NCI-H1436 (cell line): ENCODE results near the gene CYBC1.
"Not testable (repeated sequence)": the region's sequence is repeated elsewhere in the genome, so short reads cannot be mapped to it uniquely, and the experiment has no call there.

Experiments used
- DNase-seq: peaks from one replicate; lab custom pipeline; 2025; lab: John Stamatoyannopoulos, UW

Gene CYBC1

GRCh38 chr17:82435103-82435502, 15.4 kb downstream of the CYBC1 start:
- no peak for DNase-seq

DNA sequence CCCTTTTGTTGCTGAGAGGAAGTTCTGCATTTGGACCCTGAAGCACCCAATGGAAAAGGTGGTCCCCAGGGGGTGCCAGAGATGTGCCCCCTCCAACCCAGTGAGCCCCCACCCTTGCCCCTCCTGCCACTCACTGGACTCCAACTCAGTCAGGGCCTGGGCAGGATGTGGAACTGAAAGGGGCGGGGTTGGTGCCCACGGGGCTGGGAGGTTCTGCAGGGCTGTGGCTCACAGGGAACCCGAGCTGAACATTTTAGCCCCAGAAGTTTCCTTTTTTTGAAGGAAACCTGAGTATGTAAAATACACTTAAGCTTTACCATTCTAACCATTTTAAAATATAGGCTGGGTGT, 16.4 kb downstream of the CYBC1 start:
- no peak for DNase-seq

GRCh38 chr17:82433560-82434215, 16.9 kb downstream of the CYBC1 start:
- DNase-seq, result no peak

GRCh38 chr17:82432017-82432416, 18.5 kb downstream of the CYBC1 start:
- DNase-seq, result no peak

DNA sequence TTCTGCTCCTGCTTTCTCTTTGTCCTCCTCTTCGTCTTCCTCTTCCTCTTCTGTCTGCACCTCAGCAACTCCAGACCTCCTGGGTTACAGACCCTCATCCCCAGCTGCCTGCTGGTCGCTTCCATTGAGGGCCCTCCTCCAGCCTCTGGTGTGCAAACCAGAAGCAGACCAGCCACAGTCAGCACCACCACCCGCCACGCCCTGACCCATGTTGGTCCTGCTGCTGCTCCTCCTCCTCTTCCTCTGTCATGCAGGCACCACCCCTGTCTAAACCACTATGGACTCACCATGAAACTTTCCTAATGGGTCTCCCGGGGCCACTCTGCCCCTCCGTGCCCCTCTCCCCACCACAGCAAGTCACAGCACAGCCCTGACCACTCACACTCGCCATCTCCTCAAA, 20.7 kb downstream of the CYBC1 start:
- no peak for DNase-seq

DNA sequence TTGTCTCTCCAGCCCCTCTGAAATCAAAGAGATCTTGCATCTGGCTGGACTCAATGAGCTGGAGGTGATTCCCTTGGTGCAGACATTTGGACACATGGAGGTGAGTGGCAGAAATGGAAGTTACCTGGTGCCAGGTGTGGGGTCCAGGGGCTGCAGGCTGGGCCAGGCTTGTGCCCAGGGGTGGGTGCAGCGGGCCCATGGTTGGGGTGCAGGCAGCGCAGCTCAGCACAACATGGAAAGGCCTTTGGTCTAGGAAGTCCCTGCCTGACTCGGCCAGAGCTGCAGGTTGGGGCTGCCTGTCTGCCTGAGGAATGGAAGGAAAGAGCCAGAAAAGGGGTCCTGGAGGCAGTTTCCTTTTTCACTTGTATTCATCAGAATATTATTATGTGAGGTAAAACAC, 22.0 kb downstream of the CYBC1 start:
- no peak for DNase-seq

- no peak for DNase-seq
Observed at GRCh38 chr17:82424863-82425159, 25.7 kb downstream of the CYBC1 start.

DNA sequence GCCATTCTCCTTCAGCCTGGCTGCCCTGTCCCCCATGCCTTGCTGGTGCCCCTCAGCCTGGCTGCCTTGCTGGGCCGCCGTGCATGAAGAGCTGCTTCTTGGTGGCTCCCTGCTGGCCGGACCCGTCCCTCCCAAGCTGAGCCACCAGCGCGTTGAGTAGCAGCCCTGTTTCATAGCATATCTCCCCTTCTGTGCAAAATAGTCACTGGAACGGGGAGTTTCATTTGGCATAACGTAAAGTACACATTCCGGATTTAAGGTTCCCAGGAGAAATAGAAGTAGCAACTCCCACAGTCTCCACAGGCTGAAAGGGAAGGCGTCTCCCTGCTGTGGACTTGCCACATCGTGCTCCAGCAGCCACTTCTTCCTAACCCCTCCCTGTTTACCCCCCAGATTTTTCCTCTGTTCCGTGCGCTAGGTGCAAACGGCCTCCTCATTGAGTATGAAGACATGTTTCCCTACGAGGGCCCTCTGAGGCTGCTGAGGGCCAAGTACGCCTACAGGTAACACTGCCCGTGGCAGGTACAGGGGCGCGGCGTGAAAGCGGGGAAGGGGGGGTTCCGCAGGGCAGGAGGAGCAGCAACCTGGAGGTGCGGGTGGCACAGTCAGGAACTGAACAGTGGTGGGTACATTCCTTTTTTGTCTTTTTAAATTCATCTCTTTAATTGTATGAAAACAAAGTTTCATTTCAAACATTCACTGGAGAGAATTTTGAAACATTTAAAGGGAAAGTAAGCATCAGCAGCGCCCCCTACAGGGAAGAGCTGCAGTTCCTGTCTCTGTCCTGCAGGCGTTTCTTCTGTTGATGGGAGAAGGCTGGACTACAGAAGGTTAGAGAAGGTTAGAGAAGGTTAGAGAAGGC, 26.3 kb downstream of the CYBC1 start:
- peak; percentile 49 for DNase-seq

GRCh38 chr17:82419540-82419939, 31.0 kb downstream of the CYBC1 start:
- no peak for DNase-seq

DNA sequence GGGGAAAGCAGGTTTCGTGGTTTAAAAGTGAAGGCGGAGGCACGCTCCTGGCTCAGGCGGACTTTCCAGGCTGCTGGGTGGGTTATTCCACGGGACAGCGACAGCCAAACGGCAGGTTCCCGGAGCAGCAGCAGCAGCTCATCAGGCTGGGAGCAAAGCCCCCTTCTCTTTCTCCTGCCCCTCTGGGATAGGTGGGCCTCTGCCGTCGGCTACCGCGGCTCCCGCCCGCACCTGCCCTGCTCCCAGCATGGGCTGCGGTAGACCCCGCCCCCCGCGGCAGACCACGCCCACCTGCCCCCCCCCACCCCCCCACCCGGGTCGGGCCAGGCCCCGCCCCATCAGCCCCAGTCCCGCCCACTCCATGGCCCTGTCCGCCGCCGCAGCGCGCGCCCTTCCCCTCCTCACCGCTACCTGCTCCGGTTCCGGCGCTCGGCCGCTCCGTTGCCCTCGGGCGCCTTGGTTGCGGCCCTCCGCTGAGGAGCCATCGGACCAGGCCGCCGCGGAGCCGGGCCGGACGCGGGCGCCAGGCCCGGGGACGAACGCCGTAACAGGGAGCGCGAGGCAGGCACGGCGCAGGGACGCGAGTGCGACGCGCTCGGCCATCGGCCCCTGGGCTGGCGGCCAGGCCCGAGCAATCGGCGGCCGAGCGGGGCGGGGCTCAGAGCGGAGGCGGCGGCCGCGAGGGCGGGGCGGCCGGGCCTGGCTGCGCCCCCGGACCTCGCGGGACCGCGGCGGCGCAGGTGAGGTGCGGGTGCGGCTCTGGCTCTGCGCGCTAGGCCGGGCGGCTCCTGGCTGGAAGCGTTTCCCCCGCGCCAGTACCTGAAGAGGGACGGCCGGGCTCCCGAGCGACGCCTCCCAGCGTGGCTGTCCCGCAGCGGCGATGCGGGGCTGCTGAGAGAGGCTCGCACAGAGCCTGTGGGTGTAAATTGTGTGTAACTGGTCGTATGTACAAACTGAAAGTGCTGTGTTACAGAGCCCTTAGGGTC, 32.3 kb downstream of the CYBC1 start, which contains the start of the genes HEXD and OGFOD3:
Gene HEXD (plus strand): TSS at position 347 of the 986 bp plus-strand sequence. CDS start 1,453 bp downstream, outside the sequence.
Gene OGFOD3 (minus strand): TSS at position 586 of the 986 bp plus-strand sequence. CDS start 101 bp downstream, at position 485.
- DNase-seq, result peak; percentile 90

GRCh38 chr17:82416771-82417170, 33.8 kb downstream of the CYBC1 start:
- DNase-seq, result no peak

- DNase-seq, result no peak
Observed at GRCh38 chr17:82416264-82416663, 34.3 kb downstream of the CYBC1 start.

DNA sequence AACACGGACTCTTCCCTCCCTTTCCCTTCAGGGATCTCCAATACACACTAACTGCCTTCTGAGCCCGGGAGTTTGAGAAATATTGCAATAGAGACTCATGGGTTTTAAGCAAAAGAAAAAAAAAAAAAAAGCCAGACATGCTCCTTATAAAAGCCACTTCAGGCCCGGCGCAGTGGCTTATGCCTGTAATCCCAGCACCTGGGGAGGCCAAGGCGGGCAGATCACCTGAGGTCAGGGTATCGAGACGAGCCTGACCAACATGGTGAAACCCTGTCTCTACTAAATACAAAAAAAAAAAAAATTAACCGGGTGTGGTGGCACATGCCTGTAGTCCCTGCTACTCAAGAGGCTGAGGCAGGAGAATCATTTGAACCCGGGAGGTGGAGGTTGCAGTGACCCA, 34.8 kb downstream of the CYBC1 start:
- no peak for DNase-seq

GRCh38 chr17:82415336-82415735, 35.2 kb downstream of the CYBC1 start:
- no peak for DNase-seq

DNA sequence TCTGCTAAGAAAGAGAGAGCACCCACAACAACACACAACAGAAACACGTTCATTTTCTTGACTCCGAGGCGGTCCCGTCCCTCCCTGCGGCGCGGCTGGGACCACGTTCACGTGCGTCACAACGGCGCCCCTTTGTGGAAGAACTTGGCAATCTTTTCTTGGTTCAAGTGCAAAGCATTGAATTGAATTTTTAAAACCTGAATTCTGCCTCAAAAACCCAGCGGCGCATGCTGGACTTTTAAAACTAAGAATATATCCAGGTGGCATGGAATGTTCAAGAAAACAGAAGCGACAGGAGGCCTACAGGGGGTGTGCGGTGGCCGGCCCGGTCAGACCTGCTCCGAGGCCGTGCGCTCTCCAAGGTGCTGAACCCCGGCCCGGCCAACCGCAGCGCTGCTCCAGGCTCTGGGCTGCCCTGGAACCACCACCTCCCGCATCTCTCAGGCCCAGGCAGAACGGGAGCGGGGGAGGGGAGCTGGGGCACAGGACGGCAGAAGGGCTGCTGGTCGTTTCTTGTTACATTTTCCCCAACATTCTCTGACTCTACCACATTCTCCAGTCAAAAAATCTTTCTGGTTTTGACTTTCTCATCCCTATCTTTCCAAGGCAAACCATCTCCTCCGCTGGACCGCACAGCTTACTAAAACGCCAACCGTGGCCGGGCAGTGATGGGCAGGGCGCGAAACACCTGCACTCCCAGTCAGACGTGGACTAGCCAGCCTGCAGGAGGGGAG, 35.8 kb downstream of the CYBC1 start:
- DNase-seq, result peak; percentile 41

DNA sequence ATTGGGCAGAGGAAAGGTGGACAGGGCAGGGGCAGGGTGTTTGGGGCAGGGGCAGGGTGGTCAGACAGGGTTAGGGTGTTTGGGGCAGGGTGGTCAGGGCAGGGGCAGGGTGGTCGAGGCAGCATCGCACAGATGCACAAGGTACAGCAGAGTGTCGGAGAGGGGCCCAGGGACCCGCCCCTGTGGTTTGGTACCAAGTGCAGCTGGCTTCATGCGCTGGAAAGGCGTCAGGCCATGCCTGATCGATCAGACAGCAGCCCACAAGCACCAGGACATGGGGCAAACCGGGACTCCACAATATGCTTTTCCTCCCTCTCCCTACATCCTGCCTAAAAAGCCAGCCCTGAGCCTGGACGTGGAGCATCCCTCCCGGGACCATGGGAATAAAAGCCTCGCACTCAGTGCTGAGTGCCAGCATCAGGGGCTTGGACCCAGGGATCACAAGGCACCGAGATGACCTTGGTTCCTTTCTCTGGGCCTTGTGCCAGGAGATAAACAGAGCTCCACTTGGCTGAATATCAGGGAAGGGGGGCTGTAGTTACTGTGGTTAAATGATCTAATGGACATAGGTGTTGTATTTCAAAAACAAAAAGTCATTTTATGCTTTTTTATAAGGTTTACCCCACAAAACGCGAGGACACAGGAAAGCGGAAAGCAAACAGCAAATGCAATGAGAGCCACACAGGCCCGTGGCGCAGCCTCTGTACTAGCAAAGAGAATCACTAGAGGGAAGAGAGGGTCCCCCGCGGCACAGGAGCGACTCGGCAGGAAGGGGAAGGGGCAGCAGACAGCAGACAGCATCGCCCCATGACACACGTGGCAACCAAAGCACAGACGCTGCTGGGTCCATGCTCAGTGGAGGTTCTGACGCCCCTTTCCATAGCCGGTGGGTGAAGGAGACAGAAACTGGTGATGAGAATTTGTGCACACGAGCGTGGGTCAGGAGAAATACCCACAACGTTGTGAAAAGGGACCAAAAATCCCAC, 37.7 kb downstream of the CYBC1 start:
- no peak for DNase-seq

GRCh38 chr17:82412081-82412480, 38.5 kb downstream of the CYBC1 start:
- DNase-seq, result not testable (repeated sequence)

DNA sequence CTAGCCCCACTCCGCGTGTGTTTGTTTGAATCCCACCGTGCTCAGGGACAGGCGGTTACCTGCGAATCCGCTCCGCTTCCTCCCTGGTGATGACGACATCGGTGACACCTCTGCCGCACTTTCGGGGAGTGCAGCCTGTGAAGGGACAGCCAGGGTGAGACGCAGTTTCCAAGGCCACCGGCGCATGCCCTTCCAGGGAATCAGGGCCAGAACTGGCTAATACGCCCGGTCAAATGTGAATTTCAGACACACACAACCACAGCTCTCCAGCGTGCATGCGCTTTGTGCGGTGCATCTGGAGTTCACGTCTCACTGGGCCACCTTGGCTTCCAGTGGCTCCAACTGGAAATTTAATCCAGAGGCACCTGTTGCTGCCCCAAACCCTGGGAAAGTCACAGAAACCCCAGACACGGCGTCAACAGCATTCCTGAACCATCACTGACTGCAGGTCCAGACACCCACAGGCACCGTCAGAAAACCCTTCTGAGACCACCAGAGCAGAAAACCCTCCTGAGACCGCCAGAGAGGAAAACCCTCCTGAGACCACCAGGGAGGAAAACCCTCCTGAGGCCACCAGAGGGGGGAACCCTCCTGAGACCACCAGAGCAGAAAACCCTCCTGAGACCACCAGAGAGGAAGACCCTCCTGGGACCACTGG, 39.0 kb downstream of the CYBC1 start:
- DNase-seq, result no peak

DNA sequence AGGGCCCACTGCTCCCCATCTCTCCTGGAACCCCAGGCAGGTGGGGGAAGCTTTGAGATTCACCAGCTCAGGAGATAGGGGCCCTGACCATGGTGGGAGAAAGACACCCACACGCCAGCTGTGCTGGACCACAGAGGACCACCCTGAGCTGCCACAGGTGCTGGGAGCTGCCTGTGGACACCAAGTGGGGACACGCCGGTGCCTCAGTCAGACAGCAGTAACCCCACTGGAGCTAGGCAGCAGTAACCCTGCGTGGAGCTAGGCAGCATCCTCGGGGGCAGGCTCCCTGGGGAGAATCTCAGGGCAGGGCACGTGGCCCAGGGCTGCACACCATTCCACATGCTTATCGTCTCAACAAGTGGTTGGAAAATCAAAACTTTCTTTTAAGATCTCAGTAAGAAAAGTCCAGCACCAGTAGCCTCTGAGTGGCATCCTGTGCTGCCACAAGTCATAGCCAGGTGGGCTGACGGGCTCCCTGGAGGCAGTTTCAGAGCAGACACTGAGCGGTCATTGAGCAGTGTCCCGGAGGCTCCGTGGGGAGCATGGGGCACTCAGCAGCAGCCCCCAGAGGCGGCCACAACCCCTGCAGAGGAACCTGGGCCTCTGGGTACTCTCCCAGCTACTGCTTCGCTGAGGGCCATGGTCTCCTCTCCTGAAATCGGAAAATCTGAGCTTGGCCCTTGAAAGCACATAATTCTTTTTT, 40.4 kb downstream of the CYBC1 start:
- DNase-seq, result no peak
